Gastrocnemius medialis (tissue), 4 donors: ENCODE measurements around the gene TNPO2. TPM values are rescaled to one million over a fixed set of nuclear protein-coding genes. Genes with fewer than 3 reads are reported as not detected.

ENCODE experiments used
- ATAC-seq, 2 donors: fragments of 150-250 bp; one replicate each; pipeline ENCODE4 v1.9.1; 2016
- DNase-seq, 2 donors: peaks; one replicate each; pipeline ENCODE4 v3.0.0-alpha.2; 2019
- H3K27ac ChIP-seq, 4 donors: fragments of 200-600 bp; sonication (generic); 1 replicate in 1 of 4; 2 replicates in 3 of 4; pipeline ENCODE4 v1.5.1; 2016 to 2018; ENCODE audit warnings: mild to moderate bottlenecking in 2 of 4, moderate library complexity in 1 of 4
- H3K27me3 ChIP-seq, 3 donors: fragments of 200-600 bp; sonication (generic) in 2 of 3; 1 replicate in 1 of 3; 2 replicates in 2 of 3; pipeline versions ENCODE4 v1.5.1 to v1.6.0; 2016 to 2019; ENCODE audit warnings: mild to moderate bottlenecking in 1 of 3, moderate library complexity in 1 of 3
- H3K36me3 ChIP-seq, 2 donors: fragments of 200-600 bp; sonication (generic) in 1 of 2; one replicate each; pipeline ENCODE4 v1.5.1; 2017 to 2018
- H3K4me1 ChIP-seq, 2 donors: fragments of 200-600 bp; sonication (generic) in 1 of 2; one replicate each; pipeline ENCODE4 v1.5.1; 2016 to 2017; ENCODE audit warnings: mild to moderate bottlenecking in 2 of 2
- H3K4me3 ChIP-seq, 4 donors: fragments of 200-600 bp; sonication (generic) in 3 of 4; 1 replicate in 1 of 4; 2 replicates in 3 of 4; pipeline ENCODE4 v1.5.1; 2016 to 2019; ENCODE audit warnings: mild to moderate bottlenecking in 2 of 4
- H3K9me3 ChIP-seq, 3 donors: fragments of 200-600 bp; sonication (generic) in 2 of 3; 1 replicate in 1 of 3; 2 replicates in 2 of 3; pipeline ENCODE4 v1.5.1; 2016 to 2019
- POLR2A ChIP-seq, 2 donors: fragments of 450-650 bp; IDR thresholded peaks; one replicate each; pipeline ENCODE4 v1.6.1; 2017; ENCODE audit warnings: antibody characterized with exemption in 2 of 2, mild to moderate bottlenecking in 2 of 2, moderate library complexity in 2 of 2
- in situ Hi-C, 4 donors: fragments of 200-750 bp; cut with MboI; loops; one replicate each; pipeline versions ENCODE4 v1.15.0 to v1.8.0; 2017; ENCODE audit warnings: low sequenced_read_pairs in 4 of 4
- intact Hi-C: fragments of 100-400 bp; cut with DNase I; formaldehyde crosslinking; loops from one replicate; pipeline ENCODE4 v1.15.1; 2023; ENCODE audit warnings: low total_unique reads
- total RNA-seq, 4 donors: library from RNA; depleted of rRNA; stranded (reverse); fragments of >200 nt; gene quantifications; one replicate each; pipeline versions ENCODE4 v1.1.0 to v1.2.3, GENCODE V29; 2016
- TF ChIP-seq, protein P1 (sequence below), 5 experiments: fragments of 450-650 bp in 3 of 5; fragments of 200-600 bp in 2 of 5; sonication (generic) in 2 of 5; IDR thresholded peaks in 4 of 5; conservative IDR thresholded peaks in 1 of 5; 1 replicate in 4 of 5; 2 replicates in 1 of 5; pipeline ENCODE4 v1.5.1; 2016 to 2019; ENCODE audit warnings: antibody characterized with exemption in 5 of 5, mild to moderate bottlenecking in 3 of 5, moderate library complexity in 3 of 5

The TNPO2 gene
- total RNA-seq, 4 donors from 2014 or later: 32.1 to 49.9 (median 42.0) TPM

DNA sequence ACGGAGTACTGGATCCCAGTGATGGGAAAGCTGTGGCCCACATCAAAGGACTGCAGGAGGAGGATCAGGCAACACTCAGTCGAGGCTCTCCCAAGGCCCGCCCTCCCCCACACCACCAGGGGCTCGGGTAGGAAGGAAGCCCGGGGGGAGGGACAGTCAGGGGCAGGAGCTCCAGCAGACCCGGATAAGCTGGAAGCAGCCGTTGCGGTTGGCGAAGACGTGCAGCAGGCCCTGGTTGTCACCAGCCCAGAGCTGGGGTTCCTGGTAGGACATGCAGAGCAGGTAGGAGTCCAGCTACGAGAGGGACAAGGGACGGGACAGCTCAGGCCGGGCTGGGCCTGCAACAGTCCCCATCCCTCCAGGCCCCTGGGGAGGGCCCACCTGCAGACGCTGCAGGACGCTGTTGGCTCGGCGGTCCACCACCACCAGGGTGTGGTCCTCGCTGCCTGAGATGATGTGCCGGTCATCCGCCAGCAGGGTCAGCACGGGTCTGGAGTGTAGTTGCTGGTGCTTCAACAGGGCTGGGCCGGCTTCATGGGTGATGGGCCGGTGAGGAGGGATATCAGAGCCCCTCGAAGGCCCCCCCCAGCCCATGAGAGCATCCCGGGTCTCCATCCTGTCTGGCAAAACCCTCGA is 34.0 kb downstream of the TNPO2 start:
- no peak overlapping the region for H3K4me3 ChIP-seq
- TF ChIP-seq, protein P1, sequence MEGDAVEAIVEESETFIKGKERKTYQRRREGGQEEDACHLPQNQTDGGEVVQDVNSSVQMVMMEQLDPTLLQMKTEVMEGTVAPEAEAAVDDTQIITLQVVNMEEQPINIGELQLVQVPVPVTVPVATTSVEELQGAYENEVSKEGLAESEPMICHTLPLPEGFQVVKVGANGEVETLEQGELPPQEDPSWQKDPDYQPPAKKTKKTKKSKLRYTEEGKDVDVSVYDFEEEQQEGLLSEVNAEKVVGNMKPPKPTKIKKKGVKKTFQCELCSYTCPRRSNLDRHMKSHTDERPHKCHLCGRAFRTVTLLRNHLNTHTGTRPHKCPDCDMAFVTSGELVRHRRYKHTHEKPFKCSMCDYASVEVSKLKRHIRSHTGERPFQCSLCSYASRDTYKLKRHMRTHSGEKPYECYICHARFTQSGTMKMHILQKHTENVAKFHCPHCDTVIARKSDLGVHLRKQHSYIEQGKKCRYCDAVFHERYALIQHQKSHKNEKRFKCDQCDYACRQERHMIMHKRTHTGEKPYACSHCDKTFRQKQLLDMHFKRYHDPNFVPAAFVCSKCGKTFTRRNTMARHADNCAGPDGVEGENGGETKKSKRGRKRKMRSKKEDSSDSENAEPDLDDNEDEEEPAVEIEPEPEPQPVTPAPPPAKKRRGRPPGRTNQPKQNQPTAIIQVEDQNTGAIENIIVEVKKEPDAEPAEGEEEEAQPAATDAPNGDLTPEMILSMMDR (IDR thresholded peaks at IDR 0.05 in 4 of 5, conservative IDR thresholded peaks at IDR 0.05 in 1 of 5): no peak
- TF ChIP-seq POLR2A (IDR thresholded peaks at IDR 0.05): no peak
- H3K9me3 ChIP-seq: no peaks in the 10 kb centered on the region

DNA sequence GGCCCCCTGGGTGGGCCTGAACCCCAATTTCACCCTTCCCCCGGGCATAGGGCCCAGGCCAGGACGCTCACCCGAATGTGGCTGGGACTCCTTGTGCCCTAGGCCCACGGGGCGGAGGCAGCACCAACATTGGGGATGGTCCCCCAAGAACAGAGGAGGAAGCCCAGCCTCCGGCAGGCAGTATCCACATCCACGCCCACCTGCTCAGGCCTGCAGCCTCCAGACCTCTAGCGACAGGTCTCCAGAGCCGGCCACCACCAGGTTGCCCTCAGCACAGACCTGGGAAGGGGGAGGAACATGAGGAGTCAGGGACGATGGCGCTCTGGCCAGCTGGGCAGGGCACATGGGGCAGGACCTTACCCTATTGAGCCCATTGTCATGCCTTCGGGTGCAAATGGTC is 34.7 kb downstream of the TNPO2 start:
- Histone ChIP-seq H3K9me3 (no peaks in the 10 kb centered on the region), H3K27me3 (no peaks in the 10 kb centered on the region), H3K36me3 (no peaks in the 10 kb centered on the region), H3K27ac (no peak overlapping the region), H3K4me3 (no peak overlapping the region), H3K4me1 (no peaks in the 10 kb centered on the region)
- TF ChIP-seq POLR2A (IDR thresholded peaks at IDR 0.05): no peak
- TF ChIP-seq, protein P1 (IDR thresholded peaks at IDR 0.05 in 4 of 5, conservative IDR thresholded peaks at IDR 0.05 in 1 of 5): no peak
- in situ Hi-C loops: no loop called here
- no peak for DNase-seq
- intact Hi-C loops: no loop called here
- ATAC-seq: no peak

More for the DNA sequence above, 34.0 kb downstream of the TNPO2 start:
- DNase-seq (no peak), ATAC-seq (no peak)
- Histone ChIP-seq H3K27me3 (no peaks in the 10 kb centered on the region), H3K4me1 (no peaks in the 10 kb centered on the region), H3K27ac (no peak overlapping the region), H3K36me3 (no peaks in the 10 kb centered on the region)
- intact Hi-C loops (no loop called here), in situ Hi-C loops (no loop called here)

DNA sequence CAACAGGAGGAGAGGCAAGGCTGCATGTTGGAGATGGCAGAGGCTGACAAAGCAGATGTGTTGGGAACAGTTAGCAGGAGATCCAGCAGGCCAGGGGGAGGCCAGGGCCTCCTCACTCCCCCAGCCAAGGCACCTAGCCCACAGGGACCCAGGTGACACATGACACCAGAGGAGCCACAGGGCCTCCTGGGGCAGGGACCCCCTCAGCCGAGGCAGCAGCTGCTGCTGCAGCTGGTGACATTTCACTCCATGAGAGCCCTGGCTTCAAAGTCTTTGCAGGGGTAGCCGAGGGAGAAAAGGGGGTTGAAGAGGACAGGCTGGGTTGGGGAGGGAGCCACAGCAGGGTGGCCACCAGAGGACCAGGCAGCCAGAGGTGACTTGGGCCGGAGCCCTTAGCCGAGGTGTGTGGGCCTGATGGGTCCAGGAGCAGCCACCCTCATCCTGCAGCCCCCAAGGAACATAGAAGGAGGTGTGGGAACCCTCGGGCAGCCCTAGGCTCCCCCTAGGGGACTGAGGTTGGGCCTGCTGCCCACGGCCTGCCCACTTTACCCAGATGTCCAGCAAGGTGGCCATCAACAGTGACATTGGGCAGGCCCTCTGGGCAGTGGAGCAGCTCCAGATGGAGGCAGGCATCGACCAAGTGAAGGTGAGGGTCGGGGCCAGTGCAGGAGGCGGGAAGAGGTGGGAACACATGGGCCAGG is 36.1 kb downstream of the TNPO2 start, which contains the start of gene GNG14:
Gene GNG14 (plus strand): TSS at position 503 of the 701 bp plus-strand sequence. CDS start 51 bp downstream, at position 554.
- no peak within 1 kb of the TSS for H3K4me3 ChIP-seq
- DNase-seq (no peak), ATAC-seq (no peak)
- H3K9me3 ChIP-seq: no peaks in the 10 kb centered on the region
- TF ChIP-seq, protein P1 (IDR thresholded peaks at IDR 0.05 in 4 of 5, conservative IDR thresholded peaks at IDR 0.05 in 1 of 5): no peak
- TF ChIP-seq POLR2A (IDR thresholded peaks at IDR 0.05): no peak
- no peaks in the 10 kb centered on the region for H3K4me1 ChIP-seq
- H3K27ac ChIP-seq: no peak within 1 kb of the TSS
- in situ Hi-C loops: no loop called here
- no peaks in the 10 kb centered on the region for H3K36me3 ChIP-seq
- H3K27me3 ChIP-seq: no peaks in the 10 kb centered on the region
- intact Hi-C loops: no loop called here

GRCh38 chr19:12685831-12686230 is 37.9 kb downstream of the TNPO2 start:
- Histone ChIP-seq H3K4me1 (peaks cover 3 to 6% of the 10 kb centered on the region in 2 donors), H3K9me3 (no peaks in the 10 kb centered on the region), H3K27me3 (no peaks in the 10 kb centered on the region), H3K36me3 (no peaks in the 10 kb centered on the region), H3K4me3 (no peak overlapping the region), H3K27ac (no peak overlapping the region)
- ATAC-seq (no peak), DNase-seq (no peak)
- TF ChIP-seq POLR2A (IDR thresholded peaks at IDR 0.05): no peak
- TF ChIP-seq, protein P1 (IDR thresholded peaks at IDR 0.05 in 4 of 5, conservative IDR thresholded peaks at IDR 0.05 in 1 of 5): no peak
- in situ Hi-C loops (no loop called here), intact Hi-C loops (no loop called here)
